ENCODE results near the gene ASTN2.
A peak's percentile ranks its signal among the peaks of the same experiment; 100 is the strongest.

ASTN2 gene

GRCh38 chr9:117303643-117304230, 111.1 kb downstream of the ASTN2 start:
- no peak for DNase-seq (ENCODE audit: low read depth, low spot score)

- no peak for DNase-seq (ENCODE audit: low read depth, low spot score)
Observed at GRCh38 chr9:117302487-117302886, 112.4 kb downstream of the ASTN2 start.

GRCh38 chr9:117300371-117301110, 114.3 kb downstream of the ASTN2 start:
- DNase-seq (ENCODE audit: low read depth, low spot score): no peak

GRCh38 chr9:117296453-117296852, 118.4 kb downstream of the ASTN2 start:
- DNase-seq (ENCODE audit: low read depth, low spot score): no peak

- no peak for DNase-seq (ENCODE audit: low read depth, low spot score)
Observed at GRCh38 chr9:117293206-117294114, 121.4 kb downstream of the ASTN2 start.

- DNase-seq (ENCODE audit: low read depth, low spot score): no peak
Observed at GRCh38 chr9:117290856-117291622, 123.8 kb downstream of the ASTN2 start.

GRCh38 chr9:117290306-117290840, 124.5 kb downstream of the ASTN2 start:
- no peak for DNase-seq (ENCODE audit: low read depth, low spot score)

GRCh38 chr9:117286245-117286644, 128.6 kb downstream of the ASTN2 start:
- DNase-seq (ENCODE audit: low read depth, low spot score): no peak

- no peak for DNase-seq (ENCODE audit: low read depth, low spot score)
Observed at GRCh38 chr9:117284414-117284813, 130.4 kb downstream of the ASTN2 start.

GRCh38 chr9:117282541-117282940, 132.3 kb downstream of the ASTN2 start:
- DNase-seq (ENCODE audit: low read depth, low spot score): no peak

- no peak for DNase-seq (ENCODE audit: low read depth, low spot score)
Observed at GRCh38 chr9:117278471-117279035, 136.3 kb downstream of the ASTN2 start.

- no peak for DNase-seq (ENCODE audit: low read depth, low spot score)
Observed at GRCh38 chr9:117278020-117278419, 136.8 kb downstream of the ASTN2 start.

- DNase-seq (ENCODE audit: low read depth, low spot score): no peak
Observed at GRCh38 chr9:117276444-117276843, 138.4 kb downstream of the ASTN2 start.

- no peak for DNase-seq (ENCODE audit: low read depth, low spot score)
Observed at GRCh38 chr9:117273612-117274011, 141.2 kb downstream of the ASTN2 start.

- no peak for DNase-seq (ENCODE audit: low read depth, low spot score)
Observed at GRCh38 chr9:117268847-117269446, 145.9 kb downstream of the ASTN2 start.

GRCh38 chr9:117266855-117267497, 147.9 kb downstream of the ASTN2 start:
- no peak for DNase-seq (ENCODE audit: low read depth, low spot score)

GRCh38 chr9:117265253-117265652, 149.6 kb downstream of the ASTN2 start:
- DNase-seq (ENCODE audit: low read depth, low spot score): no peak

- peak; percentile 41 for DNase-seq (ENCODE audit: low read depth, low spot score)
Observed at GRCh38 chr9:117258184-117258866, 156.5 kb downstream of the ASTN2 start.

GRCh38 chr9:117253261-117253660, 161.6 kb downstream of the ASTN2 start:
- DNase-seq (ENCODE audit: low read depth, low spot score): peak; percentile 5

All from ELF-1 (cell line).